Prostate gland (tissue), 2 donors: Measurements from ENCODE around the gene MBOAT7.

ENCODE experiments used
- POLR2A ChIP-seq: fragments of 450-650 bp; IDR thresholded peaks from one replicate; pipeline ENCODE4 v1.6.1; 2016; ENCODE audit warnings: antibody characterized with exemption, mild to moderate bottlenecking
- POLR2AphosphoS5 ChIP-seq: sonication (generic); formaldehyde crosslinking; IDR thresholded peaks from one replicate; pipeline ENCODE4 v1.6.1; 2017; ENCODE audit warnings: antibody characterized with exemption
- TF ChIP-seq, protein P1 (sequence below), 4 experiments: fragments of 200-600 bp in 2 of 4; fragments of 450-650 bp in 2 of 4; sonication (generic) in 2 of 4; IDR thresholded peaks; 1 replicate in 3 of 4; 2 replicates in 1 of 4; pipeline ENCODE4 v1.5.1; 2016 to 2019; ENCODE audit warnings: antibody characterized with exemption in 4 of 4, mild to moderate bottlenecking in 2 of 4, moderate library complexity in 2 of 4

DNA sequence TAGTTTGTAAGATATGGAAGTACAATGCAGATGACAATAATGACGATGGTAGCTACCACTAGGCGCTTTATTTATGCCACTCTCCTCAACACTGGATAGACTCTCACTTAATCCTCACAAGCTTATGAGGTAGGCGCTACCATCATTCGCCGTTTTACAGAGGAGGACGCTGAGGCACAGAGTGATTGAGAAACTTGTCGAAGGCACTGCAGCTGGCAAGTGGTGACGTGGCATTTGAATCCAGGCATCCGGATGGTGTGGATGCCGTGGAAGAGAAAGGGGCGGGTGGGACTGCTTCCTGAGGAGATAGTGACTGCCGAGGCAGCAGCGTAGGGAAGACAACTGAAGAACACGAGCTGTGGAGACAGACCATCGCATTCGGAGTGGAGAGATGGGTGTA lies 10.0 kb upstream of the MBOAT7 start:
- TF ChIP-seq, protein P1, sequence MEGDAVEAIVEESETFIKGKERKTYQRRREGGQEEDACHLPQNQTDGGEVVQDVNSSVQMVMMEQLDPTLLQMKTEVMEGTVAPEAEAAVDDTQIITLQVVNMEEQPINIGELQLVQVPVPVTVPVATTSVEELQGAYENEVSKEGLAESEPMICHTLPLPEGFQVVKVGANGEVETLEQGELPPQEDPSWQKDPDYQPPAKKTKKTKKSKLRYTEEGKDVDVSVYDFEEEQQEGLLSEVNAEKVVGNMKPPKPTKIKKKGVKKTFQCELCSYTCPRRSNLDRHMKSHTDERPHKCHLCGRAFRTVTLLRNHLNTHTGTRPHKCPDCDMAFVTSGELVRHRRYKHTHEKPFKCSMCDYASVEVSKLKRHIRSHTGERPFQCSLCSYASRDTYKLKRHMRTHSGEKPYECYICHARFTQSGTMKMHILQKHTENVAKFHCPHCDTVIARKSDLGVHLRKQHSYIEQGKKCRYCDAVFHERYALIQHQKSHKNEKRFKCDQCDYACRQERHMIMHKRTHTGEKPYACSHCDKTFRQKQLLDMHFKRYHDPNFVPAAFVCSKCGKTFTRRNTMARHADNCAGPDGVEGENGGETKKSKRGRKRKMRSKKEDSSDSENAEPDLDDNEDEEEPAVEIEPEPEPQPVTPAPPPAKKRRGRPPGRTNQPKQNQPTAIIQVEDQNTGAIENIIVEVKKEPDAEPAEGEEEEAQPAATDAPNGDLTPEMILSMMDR (IDR thresholded peaks at IDR 0.05) = no peak
- no peak for TF ChIP-seq POLR2AphosphoS5
- no peak for TF ChIP-seq POLR2A
